Testis (tissue), 3 donors: ENCODE results near the gene PCSK1N. TPM values are rescaled to one million over a fixed set of nuclear protein-coding genes. Genes with fewer than 3 reads are reported as not detected.

Experiments
- DNase-seq: peaks from one replicate; pipeline ENCODE4 v3.0.0-alpha.2; 2019
- H3K27ac ChIP-seq, 2 donors: fragments of 200-600 bp; sonication (generic); one replicate each; pipeline ENCODE4 v1.5.1; 2019
- H3K27me3 ChIP-seq: fragments of 200-600 bp; sonication (generic); one replicate; pipeline ENCODE4 v1.5.1; 2019
- H3K36me3 ChIP-seq: fragments of 200-600 bp; sonication (generic); one replicate; pipeline ENCODE4 v1.5.1; 2017; ENCODE audit warnings: low read depth; ENCODE audit errors: missing control alignments
- H3K4me1 ChIP-seq: fragments of 200-600 bp; sonication (generic); one replicate; pipeline ENCODE4 v1.5.1; 2019
- H3K4me3 ChIP-seq, 2 donors: fragments of 200-600 bp; sonication (generic); one replicate each; pipeline ENCODE4 v1.5.1; 2017 to 2019
- H3K9me3 ChIP-seq: fragments of 200-600 bp; sonication (generic); one replicate; pipeline ENCODE4 v1.5.1; 2017
- POLR2A ChIP-seq: fragments of 450-650 bp; IDR thresholded peaks from one replicate; pipeline ENCODE4 v1.6.1; 2017; ENCODE audit warnings: antibody characterized with exemption, mild to moderate bottlenecking, moderate library complexity
- WGBS, 2 donors: methylation state at CpG; one replicate each; pipeline ENCODE4 v1.1.5; 2018; 5-methylcytosine and 5-hydroxymethylcytosine counted together
- intact Hi-C: fragments of 100-400 bp; cut with DNase I; formaldehyde crosslinking; loops from one replicate; pipeline ENCODE4 v1.15.1; 2023; ENCODE audit warnings: low total_unique reads
- polyA plus RNA-seq: library from polyadenylated mRNA; stranded (reverse); fragments of 350-450 nt; fragmentation: Illumina TruSeq; extraction: RNeasy Lipid Tissue Mini Kit (QIAGEN cat#74804); gene quantifications from one replicate; pipeline ENCODE4 v1.2.3, GENCODE V29; 2014; ENCODE audit warnings: low read depth, low replicate concordance; ENCODE audit not compliant: insufficient read depth
- total RNA-seq, 2 donors: library from RNA; depleted of rRNA; stranded (reverse); fragments of >200 nt; gene quantifications; one replicate each; pipeline ENCODE4 v1.2.3, GENCODE V29; 2016
- TF ChIP-seq, protein P1 (sequence below), 3 experiments: fragments of 450-650 bp in 2 of 3; fragments of 200-600 bp in 1 of 3; sonication (generic) in 1 of 3; IDR thresholded peaks; one replicate each; pipeline ENCODE4 v1.5.1; 2016 to 2019; ENCODE audit warnings: antibody characterized with exemption in 3 of 3, mild to moderate bottlenecking in 2 of 3, moderate library complexity in 1 of 3

Gene PCSK1N
- total and polyA plus RNA-seq, 3 donors from 2014 or later: 8.6 to 82.8 (median 62.5) TPM

DNA sequence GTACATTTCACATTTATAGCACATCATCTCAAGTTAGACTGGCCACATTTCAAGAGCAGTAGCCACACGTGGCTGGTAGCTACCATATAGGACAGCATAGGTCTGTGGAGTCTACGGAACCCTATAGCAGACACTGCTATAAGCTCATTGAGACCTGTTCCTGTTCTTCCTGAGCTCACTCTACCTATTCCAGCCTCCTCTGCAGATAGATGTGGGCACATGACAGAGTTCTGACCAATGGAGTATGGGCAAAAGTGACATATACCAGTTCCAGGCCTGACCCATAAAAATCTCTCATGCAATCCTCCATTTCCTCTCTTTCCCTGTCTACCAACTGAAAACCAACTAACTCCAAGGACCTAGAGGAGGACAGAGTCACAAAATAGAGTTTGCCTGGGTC, 37.1 kb downstream of the PCSK1N start:
- intact Hi-C loops: no loop called here
- H3K27ac ChIP-seq: no peak overlapping the region
- 80 to 88% methylated on average over 2 of the region's 2 CpGs for WGBS, 2 donors

DNA sequence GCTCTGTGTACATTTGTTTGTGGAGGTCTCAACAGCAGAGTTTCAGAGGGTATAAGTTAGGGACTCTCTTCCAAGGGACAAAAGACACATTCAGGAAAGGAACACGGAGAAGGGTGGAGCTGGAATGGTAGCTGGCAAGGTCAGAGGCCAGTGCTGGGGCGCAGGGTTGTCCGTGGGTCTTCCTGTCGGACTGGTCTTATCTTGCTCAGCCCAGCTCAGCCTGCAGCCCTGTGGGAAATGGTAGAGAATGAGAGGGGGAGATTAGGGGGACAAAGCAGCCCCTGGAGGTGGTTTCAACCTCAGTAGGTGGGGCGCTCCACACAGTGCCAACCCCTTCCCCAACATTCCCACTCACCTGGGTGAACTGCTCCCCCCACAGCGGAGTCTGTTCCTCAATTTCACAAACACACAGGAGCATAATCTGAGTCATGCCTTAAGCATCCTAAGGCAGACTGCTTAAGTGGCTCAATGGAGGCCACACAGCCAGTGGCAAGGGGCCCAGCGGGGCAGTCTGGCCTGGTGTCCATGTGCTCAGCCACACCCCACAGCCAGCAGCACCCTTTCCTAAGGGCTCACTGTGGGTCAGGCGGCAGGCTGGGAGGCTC, 40.4 kb downstream of the PCSK1N start:
- WGBS, 2 donors: 72 to 76% methylated on average over 5 to 8 of the region's 8 CpGs
- no peaks in the 10 kb centered on the region for H3K36me3 ChIP-seq
- no peak overlapping the region for H3K4me3 ChIP-seq
- no peaks in the 10 kb centered on the region for H3K27me3 ChIP-seq
- no peaks in the 10 kb centered on the region for H3K9me3 ChIP-seq
- DNase-seq: no peak
- TF ChIP-seq, protein P1, sequence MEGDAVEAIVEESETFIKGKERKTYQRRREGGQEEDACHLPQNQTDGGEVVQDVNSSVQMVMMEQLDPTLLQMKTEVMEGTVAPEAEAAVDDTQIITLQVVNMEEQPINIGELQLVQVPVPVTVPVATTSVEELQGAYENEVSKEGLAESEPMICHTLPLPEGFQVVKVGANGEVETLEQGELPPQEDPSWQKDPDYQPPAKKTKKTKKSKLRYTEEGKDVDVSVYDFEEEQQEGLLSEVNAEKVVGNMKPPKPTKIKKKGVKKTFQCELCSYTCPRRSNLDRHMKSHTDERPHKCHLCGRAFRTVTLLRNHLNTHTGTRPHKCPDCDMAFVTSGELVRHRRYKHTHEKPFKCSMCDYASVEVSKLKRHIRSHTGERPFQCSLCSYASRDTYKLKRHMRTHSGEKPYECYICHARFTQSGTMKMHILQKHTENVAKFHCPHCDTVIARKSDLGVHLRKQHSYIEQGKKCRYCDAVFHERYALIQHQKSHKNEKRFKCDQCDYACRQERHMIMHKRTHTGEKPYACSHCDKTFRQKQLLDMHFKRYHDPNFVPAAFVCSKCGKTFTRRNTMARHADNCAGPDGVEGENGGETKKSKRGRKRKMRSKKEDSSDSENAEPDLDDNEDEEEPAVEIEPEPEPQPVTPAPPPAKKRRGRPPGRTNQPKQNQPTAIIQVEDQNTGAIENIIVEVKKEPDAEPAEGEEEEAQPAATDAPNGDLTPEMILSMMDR (IDR thresholded peaks at IDR 0.05): no peak
- no peak for TF ChIP-seq POLR2A
- no peak overlapping the region for H3K27ac ChIP-seq
- intact Hi-C loops: no loop called here
- no peaks in the 10 kb centered on the region for H3K4me1 ChIP-seq

More for the DNA sequence above, 37.1 kb downstream of the PCSK1N start:
- no peaks in the 10 kb centered on the region for H3K4me1 ChIP-seq
- no peak for TF ChIP-seq POLR2A
- TF ChIP-seq, protein P1 (IDR thresholded peaks at IDR 0.05): no peak
- no peaks in the 10 kb centered on the region for H3K36me3 ChIP-seq
- DNase-seq: no peak
- H3K27me3 ChIP-seq: no peaks in the 10 kb centered on the region
- H3K9me3 ChIP-seq: no peaks in the 10 kb centered on the region
- no peak overlapping the region for H3K4me3 ChIP-seq

DNA sequence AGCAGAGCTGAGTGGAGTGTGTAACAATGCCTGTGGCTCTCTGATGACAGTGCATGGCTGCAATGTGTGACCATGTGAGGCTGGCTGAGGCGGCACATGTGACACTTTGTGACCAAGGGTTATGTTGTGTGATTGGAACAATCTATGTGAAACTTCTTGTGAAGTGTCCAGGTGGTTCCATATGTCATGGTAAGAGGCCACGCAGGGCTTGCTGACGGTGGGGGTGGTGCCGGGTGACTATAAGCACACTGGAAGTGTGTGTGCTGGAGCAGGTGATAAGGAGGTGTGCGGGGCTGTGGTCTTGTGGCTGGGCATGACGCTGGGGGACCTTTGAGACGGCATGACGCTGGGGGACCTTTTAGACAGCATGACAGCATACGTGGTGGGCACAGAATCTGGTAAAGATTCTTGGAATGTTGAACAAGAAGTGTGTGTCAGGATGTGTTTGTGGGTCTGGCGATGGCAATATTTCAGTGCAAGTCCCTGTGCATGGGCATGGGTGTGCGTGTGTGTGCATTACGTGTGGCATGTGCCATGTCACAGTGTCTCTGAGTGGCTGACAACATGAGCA, 41.0 kb downstream of the PCSK1N start:
- Histone ChIP-seq H3K36me3 (no peaks in the 10 kb centered on the region), H3K4me3 (no peak overlapping the region), H3K27me3 (no peaks in the 10 kb centered on the region), H3K4me1 (no peaks in the 10 kb centered on the region), H3K9me3 (no peaks in the 10 kb centered on the region), H3K27ac (no peak overlapping the region)
- no peak for DNase-seq
- intact Hi-C loops: no loop called here
- no peak for TF ChIP-seq POLR2A
- TF ChIP-seq, protein P1 (IDR thresholded peaks at IDR 0.05): no peak
- 87 to 89% methylated on average over 11 to 12 of the region's 12 CpGs for WGBS, 2 donors

DNA sequence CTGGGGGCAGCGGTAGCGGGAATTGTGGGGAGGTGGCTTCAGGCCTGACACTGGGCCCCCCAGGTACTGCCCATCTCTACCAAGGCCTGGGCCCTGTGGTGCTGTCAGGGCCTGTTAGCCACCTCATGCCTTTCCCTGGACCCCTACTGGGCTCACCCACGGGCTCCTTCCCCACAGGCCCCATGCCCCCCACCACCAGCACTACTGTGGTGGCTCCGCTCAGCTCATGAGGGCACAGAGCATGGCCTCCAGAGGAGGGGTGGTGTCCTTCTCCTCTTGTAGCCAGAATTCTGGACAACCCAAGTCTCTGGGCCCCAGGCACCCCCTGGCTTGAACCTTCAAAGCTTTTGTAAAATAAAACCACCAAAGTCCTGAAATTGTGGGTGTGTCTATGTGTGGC, 41.5 kb downstream of the PCSK1N start:
- Histone ChIP-seq H3K9me3 (no peaks in the 10 kb centered on the region), H3K27me3 (no peaks in the 10 kb centered on the region), H3K36me3 (no peaks in the 10 kb centered on the region), H3K4me1 (no peaks in the 10 kb centered on the region), H3K27ac (no peak overlapping the region), H3K4me3 (no peak overlapping the region)
- 93 to 100% methylated on average over 1 to 3 of the region's 4 CpGs for WGBS, 2 donors
- intact Hi-C loops: no loop called here
- DNase-seq: no peak
- TF ChIP-seq, protein P1 (IDR thresholded peaks at IDR 0.05): no peak
- TF ChIP-seq POLR2A: no peak

DNA sequence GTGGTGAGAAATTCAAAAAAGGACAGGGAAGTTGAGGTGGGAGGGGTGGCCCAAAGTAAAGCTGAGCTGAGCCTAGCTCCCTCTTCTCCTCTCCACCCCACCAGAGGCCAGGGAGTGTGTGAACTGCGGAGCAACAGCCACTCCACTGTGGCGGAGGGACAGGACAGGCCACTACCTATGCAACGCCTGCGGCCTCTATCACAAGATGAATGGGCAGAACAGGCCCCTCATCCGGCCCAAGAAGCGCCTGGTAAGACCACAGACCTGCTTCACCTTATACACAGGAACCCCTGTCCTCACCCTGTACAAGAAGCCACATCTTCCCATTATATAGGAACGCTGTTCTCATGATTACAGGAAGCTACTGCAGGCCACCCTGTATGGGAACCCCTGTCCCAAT, 43.2 kb downstream of the PCSK1N start:
- Histone ChIP-seq H3K27ac (no peak overlapping the region), H3K4me1 (no peaks in the 10 kb centered on the region), H3K27me3 (no peaks in the 10 kb centered on the region), H3K36me3 (no peaks in the 10 kb centered on the region), H3K9me3 (no peaks in the 10 kb centered on the region), H3K4me3 (no peak overlapping the region)
- no peak for DNase-seq
- intact Hi-C loops: no loop called here
- 93 to 94% methylated on average over 3 to 5 of the region's 7 CpGs for WGBS, 2 donors
- TF ChIP-seq, protein P1 (IDR thresholded peaks at IDR 0.05): no peak
- TF ChIP-seq POLR2A: no peak
